OCI-LY7 (cell line): ENCODE measurements around the gene PSME3IP1. TPM values are rescaled to one million over a fixed set of nuclear protein-coding genes. Genes with fewer than 3 reads are reported as not detected.

ENCODE experiments used
- BruUV-seq: library from RNA; stranded (reverse); fragments of 400-500 nt; replicated peaks from 2 replicates; lab custom pipeline; 2021; lab: Mats Ljungman, UMichigan
- CTCF ChIA-PET: fragments of 300-600 bp; sonication (Branson Sonifier 250); formaldehyde crosslinking; loops from one replicate; lab custom pipeline; 2022; ENCODE audit warnings: antibody characterized with exemption; ENCODE audit not compliant: unreplicated experiment; lab: Charles Lee
- POLR2A ChIA-PET: fragments of 300-600 bp; sonication (Branson Sonifier 250); formaldehyde crosslinking; loops from one replicate; lab custom pipeline; 2022; ENCODE audit warnings: antibody characterized with exemption; lab: Charles Lee
- DNase-seq: peaks from one replicate; pipeline ENCODE4 v3.0.0-alpha.2; 2015; ENCODE audit warnings: low spot score
- H2AFZ ChIP-seq: fragments of 200-600 bp; sonication (generic), shearing (Covaris generic); 2 replicates; pipeline ENCODE4 v1.6.1; 2014; ENCODE audit warnings: mild to moderate bottlenecking, antibody characterized with exemption, low read length, moderate library complexity
- H3K27ac ChIP-seq: fragments of 200-600 bp; sonication (generic); 2 replicates; pipeline ENCODE4 v1.5.1; 2014; ENCODE audit warnings: mixed run types, low read depth, mild to moderate bottlenecking, moderate library complexity, low read length, inconsistent platforms; ENCODE audit not compliant: poor library complexity, severe bottlenecking
- H3K36me3 ChIP-seq: fragments of 200-600 bp; sonication (generic); 2 replicates; pipeline ENCODE4 v1.6.1; 2014; ENCODE audit warnings: mild to moderate bottlenecking, antibody characterized with exemption, low read length, moderate library complexity, mixed read lengths; ENCODE audit not compliant: insufficient read depth
- H3K4me1 ChIP-seq: fragments of 200-600 bp; sonication (generic); 2 replicates; pipeline ENCODE4 v1.5.1; 2014; ENCODE audit warnings: mild to moderate bottlenecking, low read length; ENCODE audit not compliant: insufficient read depth, poor library complexity, severe bottlenecking
- H3K4me2 ChIP-seq: fragments of 200-600 bp; sonication (generic); 2 replicates; pipeline ENCODE4 v1.6.1; 2014; ENCODE audit warnings: mild to moderate bottlenecking, low read length
- H3K4me3 ChIP-seq: fragments of 200-600 bp; sonication (generic); 2 replicates; pipeline ENCODE4 v1.5.1; 2014; ENCODE audit warnings: mild to moderate bottlenecking, low read depth, low read length; ENCODE audit not compliant: poor library complexity, severe bottlenecking
- H3K79me2 ChIP-seq: fragments of 200-600 bp; sonication (generic); 2 replicates; pipeline ENCODE4 v1.6.1; 2016; ENCODE audit warnings: low read depth, mild to moderate bottlenecking, low read length, moderate library complexity, mixed read lengths; ENCODE audit not compliant: insufficient read depth
- H3K9me2 ChIP-seq: fragments of 200-600 bp; sonication (generic); 2 replicates; pipeline ENCODE4 v1.6.1; 2016; ENCODE audit warnings: mild to moderate bottlenecking, low read length, mixed read lengths; ENCODE audit not compliant: insufficient read depth
- H3K9me3 ChIP-seq: fragments of 200-600 bp; sonication (generic); 2 replicates; pipeline ENCODE4 v1.6.1; 2014; ENCODE audit warnings: mild to moderate bottlenecking, mixed run types, low read length, mixed read lengths
- H4K20me1 ChIP-seq: fragments of 200-600 bp; sonication (generic); 2 replicates; pipeline ENCODE4 v1.6.1; 2014; ENCODE audit warnings: mild to moderate bottlenecking, antibody characterized with exemption, low read length, moderate library complexity, mixed read lengths; ENCODE audit not compliant: insufficient read depth
- CTCF ChIP-seq: fragments of 200-600 bp; sonication (generic); conservative IDR thresholded peaks from 2 replicates; pipeline ENCODE4 v1.5.1; 2014; ENCODE audit warnings: mild to moderate bottlenecking, antibody characterized with exemption, low read length, moderate library complexity, mixed read lengths
- EZH2phosphoT487 ChIP-seq: fragments of 200-600 bp; sonication (generic); IDR thresholded peaks from 2 replicates; pipeline ENCODE4 v1.6.1; 2018; ENCODE audit warnings: low read depth, borderline replicate concordance, mild to moderate bottlenecking, mixed run types, antibody characterized with exemption, low read length, moderate library complexity, mixed read lengths
- intact Hi-C: fragments of 100-400 bp; cut with micrococcal nuclease; formaldehyde crosslinking; loops from one replicate; pipeline ENCODE4 v1.10.0; 2022; ENCODE audit not compliant: unreplicated experiment
- total RNA-seq, 2 experiments: library from RNA; depleted of rRNA in 1 of 2; stranded (reverse); fragments of >200 nt in 1 of 2; shearing (Covaris generic) in 1 of 2; gene quantifications; 2 replicates each; pipeline ENCODE4 v1.2.3, GENCODE V29; 2014 to 2022

Gene PSME3IP1
- total RNA-seq, 2 experiments from 2014 or later = 89.5 to 152 TPM

- Histone ChIP-seq H3K4me2 (no peak overlapping the region), H3K4me3 (no peak overlapping the region), H3K36me3 (peaks cover 8% of the 10 kb centered on the region), H3K27ac (no peak overlapping the region), H2AFZ (no peak overlapping the region), H4K20me1 (no peaks in the 10 kb centered on the region), H3K9me2 (no peaks in the 10 kb centered on the region), H3K79me2 (no peaks in the 10 kb centered on the region), H3K4me1 (peaks cover 26% of the 10 kb centered on the region), H3K9me3 (no peaks in the 10 kb centered on the region)
- BruUV-seq = no TSS peak
- TF ChIP-seq CTCF (no peak), EZH2phosphoT487 (no peak)
- no peak for DNase-seq
- ChIA-PET POLR2A (interaction anchor here (1.6 kb wide), 1 partner anchor 16 kb away, joined by 3 read pairs; no protein-coding TSS in a partner anchor), CTCF (no interaction called here)
- intact Hi-C loops = no loop called here
These were observed 67.3 kb downstream of the PSME3IP1 start for GRCh38 chr16:57118461-57119084.

- BruUV-seq = no TSS peak
- Histone ChIP-seq H3K9me2 (no peaks in the 10 kb centered on the region), H3K79me2 (no peaks in the 10 kb centered on the region), H3K9me3 (no peaks in the 10 kb centered on the region), H4K20me1 (no peaks in the 10 kb centered on the region), H3K4me2 (no peak overlapping the region), H3K4me1 (peaks cover 32% of the 10 kb centered on the region), H2AFZ (no peak overlapping the region), H3K27ac (no peak overlapping the region), H3K36me3 (peaks cover 8% of the 10 kb centered on the region), H3K4me3 (no peak overlapping the region)
- ChIA-PET CTCF (no interaction called here), POLR2A (interaction anchor here (0.6 to 0.7 kb wide), 2 partner anchors 37 to 1529 kb away, joined by 3 to 6 read pairs; no protein-coding TSS in a partner anchor)
- DNase-seq = no peak
- TF ChIP-seq CTCF (no peak), EZH2phosphoT487 (no peak)
- intact Hi-C loops = no loop called here
These were observed 70.2 kb downstream of the PSME3IP1 start for GRCh38 chr16:57115514-57116182.

- H4K20me1 ChIP-seq = no peaks in the 10 kb centered on the region
- H2AFZ ChIP-seq = no peak overlapping the region
- ChIA-PET POLR2A (interaction anchor here (0.7 kb wide), 1 partner anchor 1529 kb away, joined by 6 read pairs; no protein-coding TSS in a partner anchor), CTCF (no interaction called here)
- H3K27ac ChIP-seq = no peak overlapping the region
- H3K9me2 ChIP-seq = no peaks in the 10 kb centered on the region
- H3K4me2 ChIP-seq = no peak overlapping the region
- intact Hi-C loops = no loop called here
- no peak overlapping the region for H3K4me3 ChIP-seq
- H3K9me3 ChIP-seq = no peaks in the 10 kb centered on the region
- DNase-seq = no peak
- H3K79me2 ChIP-seq = no peaks in the 10 kb centered on the region
- TF ChIP-seq CTCF (no peak), EZH2phosphoT487 (no peak)
- H3K36me3 ChIP-seq = peaks cover 8% of the 10 kb centered on the region
- no TSS peak for BruUV-seq
- peaks cover 32% of the 10 kb centered on the region for H3K4me1 ChIP-seq
These were observed 70.7 kb downstream of the PSME3IP1 start for GRCh38 chr16:57115168-57115513.
